HEK293 (cell line): ENCODE measurements around the gene DTNA.

Source experiments
- CTCF ChIA-PET: fragments of 350-600 bp; formaldehyde crosslinking; extraction: SDS; loops from one replicate; lab custom pipeline; 2021; ENCODE audit warnings: antibody characterized with exemption; lab: Yijun Ruan, JAX
- POLR2A ChIA-PET: fragments of 300-600 bp; formaldehyde crosslinking; extraction: SDS; loops from one replicate; lab custom pipeline; 2020; ENCODE audit warnings: antibody characterized with exemption, inconsistent platforms; lab: Yijun Ruan, JAX
- H3K27ac ChIP-seq: fragments of 200-500 bp; sonication (Bioruptor generic); 2 replicates; pipeline ENCODE4 v1.5.1; 2014; ENCODE audit warnings: low read depth, low read length, control low read depth, inconsistent platforms; ENCODE audit errors: extremely low read depth
- H3K36me3 ChIP-seq, 2 experiments: fragments of 200-500 bp in 1 of 2; sonication (Bioruptor generic) in 1 of 2; 1 replicate in 1 of 2; 2 replicates in 1 of 2; pipeline ENCODE4 v1.5.1; 2014 to 2017; ENCODE audit warnings: inconsistent platforms in 2 of 2, low read length in 2 of 2; ENCODE audit not compliant: control insufficient read depth in 2 of 2, insufficient read depth in 1 of 2
- H3K4me1 ChIP-seq: fragments of 200-500 bp; sonication (Bioruptor generic); 2 replicates; pipeline ENCODE4 v1.5.1; 2014; ENCODE audit warnings: mild to moderate bottlenecking, low read length, inconsistent platforms; ENCODE audit not compliant: control insufficient read depth, insufficient read depth
- H3K4me3 ChIP-seq: 2 replicates; pipeline ENCODE4 v1.5.1; 2011; ENCODE audit warnings: low read depth, mild to moderate bottlenecking, control low read depth, low read length, moderate library complexity
- H3K9me3 ChIP-seq: fragments of 200-500 bp; sonication (Bioruptor generic); 2 replicates; pipeline ENCODE4 v1.5.1; 2014; ENCODE audit warnings: low read depth, low read length, inconsistent platforms; ENCODE audit not compliant: control insufficient read depth, insufficient read depth
- HOXA7 ChIP-seq: sonication (generic); formaldehyde crosslinking; IDR thresholded peaks from 2 replicates; pipeline ENCODE4 v1.8.1; 2022; ENCODE audit warnings: missing genetic modification reagents, borderline replicate concordance
- PRDM1 ChIP-seq: fragments of 450-650 bp; formaldehyde crosslinking; IDR thresholded peaks from 2 replicates; pipeline ENCODE4; 2016; ENCODE audit warnings: missing biosample characterization, missing genetic modification characterization
- SP2 ChIP-seq: fragments of 450-650 bp; formaldehyde crosslinking; IDR thresholded peaks from 2 replicates; pipeline ENCODE4 v1.5.1; 2016; ENCODE audit warnings: missing biosample characterization, missing genetic modification characterization
- SP7 ChIP-seq: fragments of 450-650 bp; formaldehyde crosslinking; IDR thresholded peaks from 2 replicates; pipeline ENCODE4 v1.5.1; 2016; ENCODE audit warnings: missing biosample characterization, missing genetic modification characterization
- ZBTB17 ChIP-seq: fragments of 450-650 bp; formaldehyde crosslinking; IDR thresholded peaks from 2 replicates; pipeline ENCODE4 v1.5.1; 2016; ENCODE audit warnings: missing biosample characterization, missing genetic modification characterization
- ZNF214 ChIP-seq: fragments of 450-650 bp; formaldehyde crosslinking; IDR thresholded peaks from 2 replicates; pipeline ENCODE4 v1.5.1; 2017; ENCODE audit warnings: missing biosample characterization, mild to moderate bottlenecking, missing genetic modification characterization, borderline replicate concordance
- ZNF248 ChIP-seq: fragments of 450-650 bp; formaldehyde crosslinking; IDR thresholded peaks from 2 replicates; pipeline ENCODE4 v1.5.1; 2017; ENCODE audit warnings: missing biosample characterization, missing genetic modification characterization
- ZNF341 ChIP-seq: fragments of 450-650 bp; formaldehyde crosslinking; IDR thresholded peaks from 2 replicates; pipeline ENCODE4; 2016; ENCODE audit warnings: low read depth, missing biosample characterization, missing genetic modification characterization
- ZNF350 ChIP-seq: fragments of 450-650 bp; formaldehyde crosslinking; IDR thresholded peaks from 2 replicates; pipeline ENCODE4 v1.5.0; 2017; ENCODE audit warnings: missing biosample characterization, mild to moderate bottlenecking, missing genetic modification characterization
- ZNF366 ChIP-seq: fragments of 450-650 bp; formaldehyde crosslinking; conservative IDR thresholded peaks from 2 replicates; pipeline ENCODE4 v1.5.1; 2016; ENCODE audit warnings: missing biosample characterization, missing genetic modification characterization
- ZNF391 ChIP-seq: fragments of 450-650 bp; formaldehyde crosslinking; IDR thresholded peaks from 2 replicates; pipeline ENCODE4 v1.5.1; 2016; ENCODE audit warnings: low read depth, missing biosample characterization, missing genetic modification characterization, borderline replicate concordance
- ZNF394 ChIP-seq: fragments of 450-650 bp; formaldehyde crosslinking; IDR thresholded peaks from 2 replicates; pipeline ENCODE4 v1.5.1; 2016; ENCODE audit warnings: missing biosample characterization, missing genetic modification characterization, mild to moderate bottlenecking, moderate library complexity, borderline replicate concordance
- ZNF548 ChIP-seq: fragments of 450-650 bp; formaldehyde crosslinking; IDR thresholded peaks from 2 replicates; pipeline ENCODE4 v1.5.1; 2016; ENCODE audit warnings: missing biosample characterization, missing genetic modification characterization
- ZNF555 ChIP-seq: fragments of 450-650 bp; formaldehyde crosslinking; conservative IDR thresholded peaks from 2 replicates; pipeline ENCODE4 v1.5.1; 2017; ENCODE audit warnings: missing biosample characterization, mild to moderate bottlenecking, missing genetic modification characterization, inconsistent platforms
- ZNF571 ChIP-seq: fragments of 450-650 bp; formaldehyde crosslinking; IDR thresholded peaks from 2 replicates; pipeline ENCODE4 v1.5.0; 2017; ENCODE audit warnings: missing biosample characterization, missing genetic modification characterization
- ZNF660 ChIP-seq: fragments of 450-650 bp; IDR thresholded peaks from 2 replicates; pipeline ENCODE4 v1.5.1; 2018; ENCODE audit warnings: missing biosample characterization, mild to moderate bottlenecking, missing genetic modification characterization
- ZNF707 ChIP-seq: fragments of 450-650 bp; formaldehyde crosslinking; IDR thresholded peaks from 2 replicates; pipeline ENCODE4 v1.5.1; 2016; ENCODE audit warnings: missing biosample characterization, missing genetic modification characterization
- TF ChIP-seq, protein P1 (sequence below): fragments of 450-650 bp; formaldehyde crosslinking; IDR thresholded peaks from 2 replicates; pipeline ENCODE4 v1.5.1; 2016; ENCODE audit warnings: missing biosample characterization, missing genetic modification characterization, borderline replicate concordance
- TF ChIP-seq, protein P2 (sequence below): IDR thresholded peaks from 2 replicates; pipeline ENCODE4 v1.6.1; 2011; ENCODE audit warnings: mild to moderate bottlenecking, low read depth, low read length, borderline replicate concordance
- TF ChIP-seq, protein P3 (sequence below): fragments of 450-650 bp; formaldehyde crosslinking; IDR thresholded peaks from 2 replicates; pipeline ENCODE4 v1.5.1; 2016; ENCODE audit warnings: missing biosample characterization, missing genetic modification characterization
- TF ChIP-seq, protein P4 (sequence below): fragments of 450-650 bp; formaldehyde crosslinking; IDR thresholded peaks from 2 replicates; pipeline ENCODE4 v1.5.1; 2017; ENCODE audit warnings: missing biosample characterization, missing genetic modification characterization
- TF ChIP-seq, protein P5 (sequence below): fragments of 450-650 bp; formaldehyde crosslinking; IDR thresholded peaks from 2 replicates; pipeline ENCODE4 v1.5.1; 2016; ENCODE audit warnings: missing biosample characterization, missing genetic modification characterization
- TF ChIP-seq, protein P6 (sequence below): fragments of 450-650 bp; formaldehyde crosslinking; IDR thresholded peaks from 2 replicates; pipeline ENCODE4 v1.5.1; 2017; ENCODE audit warnings: missing biosample characterization, missing genetic modification characterization

DTNA gene

DNA sequence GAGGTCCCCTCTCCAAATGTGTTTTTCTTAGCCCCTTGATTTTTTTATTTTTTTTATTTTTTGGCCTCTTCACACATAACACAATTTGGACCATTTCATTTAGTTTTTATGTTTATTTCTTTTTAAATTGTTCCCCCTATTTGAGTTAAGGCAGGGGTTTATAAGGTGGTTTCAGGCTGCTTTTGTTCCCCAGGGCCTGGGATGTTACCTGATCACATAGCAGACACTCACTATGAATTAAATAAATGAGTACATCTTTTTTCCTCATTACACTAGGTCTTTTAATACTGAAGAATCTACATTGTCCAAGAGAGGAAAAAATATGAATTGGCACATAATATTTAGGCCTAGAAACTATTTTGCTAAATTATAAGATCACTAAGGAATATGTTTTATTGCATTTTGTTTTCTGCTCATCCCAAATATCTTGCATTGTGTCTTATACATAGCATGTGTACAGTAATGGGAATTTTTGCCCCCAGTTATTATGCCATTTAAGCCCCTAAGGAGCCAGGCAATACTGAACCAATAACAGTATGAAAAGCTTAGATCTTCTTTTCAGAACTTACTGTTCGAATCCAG, 218.7 kb downstream of the DTNA start (continued):
- TF ChIP-seq, protein P1, sequence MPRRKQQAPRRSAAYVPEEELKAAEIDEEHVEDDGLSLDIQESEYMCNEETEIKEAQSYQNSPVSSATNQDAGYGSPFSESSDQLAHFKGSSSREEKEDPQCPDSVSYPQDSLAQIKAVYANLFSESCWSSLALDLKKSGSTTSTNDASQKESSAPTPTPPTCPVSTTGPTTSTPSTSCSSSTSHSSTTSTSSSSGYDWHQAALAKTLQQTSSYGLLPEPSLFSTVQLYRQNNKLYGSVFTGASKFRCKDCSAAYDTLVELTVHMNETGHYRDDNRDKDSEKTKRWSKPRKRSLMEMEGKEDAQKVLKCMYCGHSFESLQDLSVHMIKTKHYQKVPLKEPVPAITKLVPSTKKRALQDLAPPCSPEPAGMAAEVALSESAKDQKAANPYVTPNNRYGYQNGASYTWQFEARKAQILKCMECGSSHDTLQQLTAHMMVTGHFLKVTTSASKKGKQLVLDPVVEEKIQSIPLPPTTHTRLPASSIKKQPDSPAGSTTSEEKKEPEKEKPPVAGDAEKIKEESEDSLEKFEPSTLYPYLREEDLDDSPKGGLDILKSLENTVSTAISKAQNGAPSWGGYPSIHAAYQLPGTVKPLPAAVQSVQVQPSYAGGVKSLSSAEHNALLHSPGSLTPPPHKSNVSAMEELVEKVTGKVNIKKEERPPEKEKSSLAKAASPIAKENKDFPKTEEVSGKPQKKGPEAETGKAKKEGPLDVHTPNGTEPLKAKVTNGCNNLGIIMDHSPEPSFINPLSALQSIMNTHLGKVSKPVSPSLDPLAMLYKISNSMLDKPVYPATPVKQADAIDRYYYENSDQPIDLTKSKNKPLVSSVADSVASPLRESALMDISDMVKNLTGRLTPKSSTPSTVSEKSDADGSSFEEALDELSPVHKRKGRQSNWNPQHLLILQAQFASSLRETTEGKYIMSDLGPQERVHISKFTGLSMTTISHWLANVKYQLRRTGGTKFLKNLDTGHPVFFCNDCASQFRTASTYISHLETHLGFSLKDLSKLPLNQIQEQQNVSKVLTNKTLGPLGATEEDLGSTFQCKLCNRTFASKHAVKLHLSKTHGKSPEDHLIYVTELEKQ (tag by site-specific recombination) = no peak
- TF ChIP-seq SP2 (tag by site-specific recombination) (no peak), ZNF707 (tag by site-specific recombination) (no peak), ZNF660 (tag by site-specific recombination) (no peak), ZNF341 (tag by site-specific recombination) (no peak)
- TF ChIP-seq, protein P2, sequence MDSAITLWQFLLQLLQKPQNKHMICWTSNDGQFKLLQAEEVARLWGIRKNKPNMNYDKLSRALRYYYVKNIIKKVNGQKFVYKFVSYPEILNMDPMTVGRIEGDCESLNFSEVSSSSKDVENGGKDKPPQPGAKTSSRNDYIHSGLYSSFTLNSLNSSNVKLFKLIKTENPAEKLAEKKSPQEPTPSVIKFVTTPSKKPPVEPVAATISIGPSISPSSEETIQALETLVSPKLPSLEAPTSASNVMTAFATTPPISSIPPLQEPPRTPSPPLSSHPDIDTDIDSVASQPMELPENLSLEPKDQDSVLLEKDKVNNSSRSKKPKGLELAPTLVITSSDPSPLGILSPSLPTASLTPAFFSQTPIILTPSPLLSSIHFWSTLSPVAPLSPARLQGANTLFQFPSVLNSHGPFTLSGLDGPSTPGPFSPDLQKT = no peak

DNA sequence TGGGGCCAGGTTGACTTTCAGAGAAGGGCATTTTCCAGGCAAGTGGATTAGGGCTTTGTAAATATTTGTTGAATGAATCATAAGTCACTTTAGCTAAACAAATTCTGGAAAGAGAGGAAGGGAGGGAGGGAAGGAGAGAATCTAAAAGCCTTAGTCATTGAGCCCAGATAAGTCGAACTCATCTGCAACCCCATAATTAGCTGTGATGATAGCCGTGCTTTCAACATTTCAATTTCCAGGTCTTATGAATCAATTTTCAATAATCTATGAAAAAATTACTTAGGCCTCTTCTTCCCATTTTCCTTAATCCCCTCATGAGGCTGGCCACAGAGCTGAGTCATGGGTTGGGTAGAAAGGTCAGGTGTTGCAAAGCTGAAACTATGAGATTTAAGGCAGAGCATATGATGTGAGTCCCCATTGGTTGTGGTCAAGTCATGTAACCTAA, 219.3 kb downstream of the DTNA start:
- CTCF ChIA-PET = interaction anchor here (0.6 to 1.1 kb wide), 3 partner anchors 51 to 65 kb away, joined by 3 read pairs; no protein-coding TSS in a partner anchor
- H3K4me1 ChIP-seq = no peaks in the 10 kb centered on the region
- H3K36me3 ChIP-seq = no peaks in the 10 kb centered on the region
- H3K4me3 ChIP-seq = no peak overlapping the region
- POLR2A ChIA-PET = no interaction called here
- no peak overlapping the region for H3K27ac ChIP-seq
- H3K9me3 ChIP-seq = no peaks in the 10 kb centered on the region
- TF ChIP-seq ZBTB17 (peak; percentile 68), ZNF548 (tag by site-specific recombination) (no peak), ZNF248 (tag by site-specific recombination) (no peak), ZNF366 (tag by site-specific recombination) (0 out of 2 replicates have a peak, but pooled peaks have one; percentile 23), ZNF214 (no peak), SP7 (peak; percentile 74; the same call in 1 of the 2 replicates), PRDM1 (tag by site-specific recombination) (no peak), ZNF571 (no peak), ZNF391 (tag by site-specific recombination) (no peak), ZNF555 (tag by site-specific recombination) (no peak), ZNF350 (tag by site-specific recombination) (0 out of 2 replicates have a peak, but pooled peaks have one; percentile 11), HOXA7 (no peak), ZNF394 (tag by site-specific recombination) (no peak)
- TF ChIP-seq, protein P3, sequence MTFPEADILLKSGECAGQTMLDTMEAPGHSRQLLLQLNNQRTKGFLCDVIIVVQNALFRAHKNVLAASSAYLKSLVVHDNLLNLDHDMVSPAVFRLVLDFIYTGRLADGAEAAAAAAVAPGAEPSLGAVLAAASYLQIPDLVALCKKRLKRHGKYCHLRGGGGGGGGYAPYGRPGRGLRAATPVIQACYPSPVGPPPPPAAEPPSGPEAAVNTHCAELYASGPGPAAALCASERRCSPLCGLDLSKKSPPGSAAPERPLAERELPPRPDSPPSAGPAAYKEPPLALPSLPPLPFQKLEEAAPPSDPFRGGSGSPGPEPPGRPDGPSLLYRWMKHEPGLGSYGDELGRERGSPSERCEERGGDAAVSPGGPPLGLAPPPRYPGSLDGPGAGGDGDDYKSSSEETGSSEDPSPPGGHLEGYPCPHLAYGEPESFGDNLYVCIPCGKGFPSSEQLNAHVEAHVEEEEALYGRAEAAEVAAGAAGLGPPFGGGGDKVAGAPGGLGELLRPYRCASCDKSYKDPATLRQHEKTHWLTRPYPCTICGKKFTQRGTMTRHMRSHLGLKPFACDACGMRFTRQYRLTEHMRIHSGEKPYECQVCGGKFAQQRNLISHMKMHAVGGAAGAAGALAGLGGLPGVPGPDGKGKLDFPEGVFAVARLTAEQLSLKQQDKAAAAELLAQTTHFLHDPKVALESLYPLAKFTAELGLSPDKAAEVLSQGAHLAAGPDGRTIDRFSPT (tag by site-specific recombination) = no peak
- TF ChIP-seq, protein P4, sequence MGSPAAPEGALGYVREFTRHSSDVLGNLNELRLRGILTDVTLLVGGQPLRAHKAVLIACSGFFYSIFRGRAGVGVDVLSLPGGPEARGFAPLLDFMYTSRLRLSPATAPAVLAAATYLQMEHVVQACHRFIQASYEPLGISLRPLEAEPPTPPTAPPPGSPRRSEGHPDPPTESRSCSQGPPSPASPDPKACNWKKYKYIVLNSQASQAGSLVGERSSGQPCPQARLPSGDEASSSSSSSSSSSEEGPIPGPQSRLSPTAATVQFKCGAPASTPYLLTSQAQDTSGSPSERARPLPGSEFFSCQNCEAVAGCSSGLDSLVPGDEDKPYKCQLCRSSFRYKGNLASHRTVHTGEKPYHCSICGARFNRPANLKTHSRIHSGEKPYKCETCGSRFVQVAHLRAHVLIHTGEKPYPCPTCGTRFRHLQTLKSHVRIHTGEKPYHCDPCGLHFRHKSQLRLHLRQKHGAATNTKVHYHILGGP (tag by site-specific recombination) = no peak
- TF ChIP-seq, protein P5, sequence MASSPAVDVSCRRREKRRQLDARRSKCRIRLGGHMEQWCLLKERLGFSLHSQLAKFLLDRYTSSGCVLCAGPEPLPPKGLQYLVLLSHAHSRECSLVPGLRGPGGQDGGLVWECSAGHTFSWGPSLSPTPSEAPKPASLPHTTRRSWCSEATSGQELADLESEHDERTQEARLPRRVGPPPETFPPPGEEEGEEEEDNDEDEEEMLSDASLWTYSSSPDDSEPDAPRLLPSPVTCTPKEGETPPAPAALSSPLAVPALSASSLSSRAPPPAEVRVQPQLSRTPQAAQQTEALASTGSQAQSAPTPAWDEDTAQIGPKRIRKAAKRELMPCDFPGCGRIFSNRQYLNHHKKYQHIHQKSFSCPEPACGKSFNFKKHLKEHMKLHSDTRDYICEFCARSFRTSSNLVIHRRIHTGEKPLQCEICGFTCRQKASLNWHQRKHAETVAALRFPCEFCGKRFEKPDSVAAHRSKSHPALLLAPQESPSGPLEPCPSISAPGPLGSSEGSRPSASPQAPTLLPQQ (tag by site-specific recombination) = peak; percentile 33; the same call in 1 of the 2 replicates
- TF ChIP-seq, protein P6, sequence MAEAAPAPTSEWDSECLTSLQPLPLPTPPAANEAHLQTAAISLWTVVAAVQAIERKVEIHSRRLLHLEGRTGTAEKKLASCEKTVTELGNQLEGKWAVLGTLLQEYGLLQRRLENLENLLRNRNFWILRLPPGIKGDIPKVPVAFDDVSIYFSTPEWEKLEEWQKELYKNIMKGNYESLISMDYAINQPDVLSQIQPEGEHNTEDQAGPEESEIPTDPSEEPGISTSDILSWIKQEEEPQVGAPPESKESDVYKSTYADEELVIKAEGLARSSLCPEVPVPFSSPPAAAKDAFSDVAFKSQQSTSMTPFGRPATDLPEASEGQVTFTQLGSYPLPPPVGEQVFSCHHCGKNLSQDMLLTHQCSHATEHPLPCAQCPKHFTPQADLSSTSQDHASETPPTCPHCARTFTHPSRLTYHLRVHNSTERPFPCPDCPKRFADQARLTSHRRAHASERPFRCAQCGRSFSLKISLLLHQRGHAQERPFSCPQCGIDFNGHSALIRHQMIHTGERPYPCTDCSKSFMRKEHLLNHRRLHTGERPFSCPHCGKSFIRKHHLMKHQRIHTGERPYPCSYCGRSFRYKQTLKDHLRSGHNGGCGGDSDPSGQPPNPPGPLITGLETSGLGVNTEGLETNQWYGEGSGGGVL = peak; percentile 42; the same call in 1 of the 2 replicates
